T-helper 1 cell treated with Interleukin-12 subunit alpha and Interleukin-12 subunit beta and Interleukin-4 antibody, amounts not matched to agents 30 ng/mL and 1 ng/mL, for 36 hours (primary cell): Measurements from ENCODE around the gene ITSN2. TPM values are rescaled to one million over a fixed set of nuclear protein-coding genes. Genes with fewer than 3 reads are reported as not detected.
"Not testable (repeated sequence)": the region's sequence is repeated elsewhere in the genome, so short reads cannot be mapped to it uniquely, and the experiment has no call there.

ENCODE experiments used
- intact Hi-C: fragments of 100-400 bp; cut with micrococcal nuclease; formaldehyde crosslinking; loops from one replicate; pipeline ENCODE4 v1.15.1; 2024
- total RNA-seq: library from RNA; stranded (reverse); gene quantifications from 2 replicates; pipeline ENCODE4 v1.2.3, GENCODE V29; 2022

The ITSN2 gene
- total RNA-seq, 1 donor from 2014 or later, result 101 TPM

DNA sequence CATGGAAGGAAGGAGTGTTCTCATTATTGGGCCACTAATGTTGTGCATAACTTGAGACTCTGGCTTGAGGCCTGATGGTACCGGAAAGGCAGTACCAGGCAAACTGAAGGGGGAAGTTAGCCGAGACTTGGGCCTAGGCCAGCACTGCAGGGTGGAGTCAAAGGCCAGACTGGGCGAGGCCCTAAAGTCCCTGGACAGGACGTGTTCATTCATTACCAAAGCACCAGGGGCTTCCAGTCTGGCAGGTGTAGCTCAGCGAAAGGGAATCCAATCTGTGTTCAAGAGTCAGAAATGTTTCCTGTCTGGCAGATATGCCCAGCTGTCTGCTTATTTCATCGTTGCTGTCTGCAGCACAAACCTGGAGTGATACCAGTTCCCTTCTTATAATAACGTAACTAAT is 4.7 kb upstream of the ITSN2 start:
- intact Hi-C loops, result no loop called here

GRCh38 chr2:24363301-24363700 is 3.0 kb upstream of the ITSN2 start:
- intact Hi-C loops, result no loop called here

DNA sequence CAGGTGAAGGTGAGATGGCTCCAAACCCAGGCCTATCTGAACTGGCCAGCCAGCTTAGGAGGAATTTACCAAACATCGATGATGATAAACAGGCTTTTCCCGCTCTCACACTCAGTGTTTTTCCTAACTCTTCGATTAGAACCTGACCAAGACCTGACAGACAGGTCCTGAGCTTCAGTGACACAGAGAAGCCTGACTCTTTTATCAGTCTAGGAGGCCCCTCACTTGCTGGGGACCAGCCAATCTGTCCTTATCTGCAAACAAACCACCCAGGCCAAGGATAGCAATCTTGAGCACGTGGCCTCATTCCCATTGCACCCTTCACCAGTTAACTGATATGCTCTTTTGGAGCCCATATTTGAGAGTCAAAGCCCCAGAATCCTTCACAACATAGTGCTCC is 1.9 kb upstream of the ITSN2 start:
- intact Hi-C loops, result no loop called here

- intact Hi-C loops, result loop anchor here (1.0 to 2.0 kb wide), 6 partner anchors 131 to 680 kb away; partner anchors contain the start of genes DNAJC27, SF3B6, TP53I3 and WDCP
Observed at GRCh38 chr2:24360963-24361330, 611 bp upstream of the ITSN2 start.

- intact Hi-C loops, result loop anchor here (1.0 to 5.0 kb wide), 11 partner anchors 23 to 682 kb away; partner anchors contain the start of genes ADCY3, ATAD2B, CENPO and DNAJC27
Observed at GRCh38 chr2:24359129-24360049, 947 bp downstream of the ITSN2 start.

- intact Hi-C loops, result loop anchor here (5.0 kb wide), 2 partner anchors 45 to 565 kb away; partner anchors contain the start of gene ADCY3
Observed at GRCh38 chr2:24357767-24358166, 2.6 kb downstream of the ITSN2 start.

DNA sequence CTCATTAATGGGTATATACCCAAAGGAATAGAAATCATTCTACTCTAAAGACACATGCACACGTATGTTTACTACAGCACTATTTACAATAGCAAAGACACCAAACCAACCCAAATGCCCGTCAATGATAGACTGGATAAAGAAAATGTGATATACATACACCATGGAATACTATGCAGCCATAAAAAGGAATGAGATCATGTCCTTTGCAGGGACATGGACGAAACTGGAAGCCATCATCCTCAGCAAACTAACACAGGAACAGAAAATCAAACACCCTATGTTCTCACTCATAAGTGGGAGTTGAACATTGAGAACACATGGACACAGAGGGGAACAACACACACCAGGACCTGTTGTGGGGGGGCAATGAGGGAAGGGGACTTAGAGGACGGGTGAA is 3.2 kb downstream of the ITSN2 start:
- intact Hi-C loops, result loop anchor here (5.0 kb wide), 2 partner anchors 45 to 565 kb away; partner anchors contain the start of gene ADCY3

- intact Hi-C loops, result loop anchor here (5.0 kb wide), 2 partner anchors 43 to 567 kb away; partner anchors contain the start of gene ADCY3
Observed at GRCh38 chr2:24354957-24355356, 5.4 kb downstream of the ITSN2 start.

DNA sequence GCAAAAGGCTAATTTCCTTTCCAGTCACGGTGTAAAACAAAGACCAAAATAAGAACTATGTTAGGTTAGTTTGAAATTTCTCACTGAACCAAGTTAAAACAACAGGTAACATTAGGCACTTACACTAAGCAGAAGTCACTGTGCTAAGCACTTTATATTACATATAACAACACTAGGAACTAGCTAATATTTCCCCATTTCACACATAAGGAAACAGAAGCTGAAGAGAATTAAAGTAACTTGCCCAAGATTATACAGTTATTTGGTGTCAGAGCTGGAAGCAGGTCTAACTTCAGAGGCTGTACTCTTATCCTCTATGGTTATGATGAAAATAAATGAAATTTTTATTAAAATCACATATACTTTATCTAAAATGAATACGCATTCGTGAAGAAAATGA is 5.9 kb downstream of the ITSN2 start:
- intact Hi-C loops, result no loop called here

GRCh38 chr2:24353973-24354372 is 6.4 kb downstream of the ITSN2 start:
- intact Hi-C loops, result no loop called here

- intact Hi-C loops, result no loop called here
Observed at GRCh38 chr2:24353364-24353763, 7.0 kb downstream of the ITSN2 start.

DNA sequence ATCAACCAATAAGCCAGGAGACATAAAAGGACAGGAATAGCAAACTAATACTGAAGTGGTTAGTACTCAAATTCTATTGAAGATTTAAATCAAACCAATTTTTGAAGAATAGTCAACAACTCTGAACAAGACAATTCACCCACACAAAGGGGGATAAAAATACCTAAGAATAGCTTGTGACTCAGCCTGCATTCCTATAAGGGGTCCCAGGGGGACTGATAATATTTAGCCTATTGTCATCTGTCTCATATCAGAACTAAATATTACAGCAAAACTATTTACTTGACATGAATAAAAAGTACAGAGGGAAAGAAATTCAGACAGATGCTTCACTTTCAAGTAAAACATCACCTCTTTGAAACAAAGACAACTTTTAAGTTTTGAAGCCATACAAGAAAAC is 7.7 kb downstream of the ITSN2 start:
- intact Hi-C loops, result no loop called here

DNA sequence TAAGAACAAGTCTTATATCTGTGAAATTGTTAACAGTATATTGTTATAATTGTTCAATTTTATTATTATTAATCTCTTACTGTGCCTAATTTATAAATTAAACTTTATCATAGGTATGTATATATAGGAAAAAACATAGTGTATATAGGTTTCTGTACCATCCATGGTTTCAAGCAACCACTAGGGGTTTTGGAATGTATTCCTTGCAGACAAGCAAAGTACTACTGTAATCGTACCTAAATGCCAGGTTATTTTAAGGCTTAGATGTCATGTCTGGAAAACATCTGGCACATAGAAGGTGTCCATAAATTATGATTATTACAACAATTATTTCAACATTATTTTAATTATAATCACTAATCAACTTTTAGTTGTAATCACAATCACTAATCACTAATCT is 8.4 kb downstream of the ITSN2 start:
- intact Hi-C loops, result no loop called here

GRCh38 chr2:24351627-24351938 is 8.8 kb downstream of the ITSN2 start:
- intact Hi-C loops, result no loop called here

DNA sequence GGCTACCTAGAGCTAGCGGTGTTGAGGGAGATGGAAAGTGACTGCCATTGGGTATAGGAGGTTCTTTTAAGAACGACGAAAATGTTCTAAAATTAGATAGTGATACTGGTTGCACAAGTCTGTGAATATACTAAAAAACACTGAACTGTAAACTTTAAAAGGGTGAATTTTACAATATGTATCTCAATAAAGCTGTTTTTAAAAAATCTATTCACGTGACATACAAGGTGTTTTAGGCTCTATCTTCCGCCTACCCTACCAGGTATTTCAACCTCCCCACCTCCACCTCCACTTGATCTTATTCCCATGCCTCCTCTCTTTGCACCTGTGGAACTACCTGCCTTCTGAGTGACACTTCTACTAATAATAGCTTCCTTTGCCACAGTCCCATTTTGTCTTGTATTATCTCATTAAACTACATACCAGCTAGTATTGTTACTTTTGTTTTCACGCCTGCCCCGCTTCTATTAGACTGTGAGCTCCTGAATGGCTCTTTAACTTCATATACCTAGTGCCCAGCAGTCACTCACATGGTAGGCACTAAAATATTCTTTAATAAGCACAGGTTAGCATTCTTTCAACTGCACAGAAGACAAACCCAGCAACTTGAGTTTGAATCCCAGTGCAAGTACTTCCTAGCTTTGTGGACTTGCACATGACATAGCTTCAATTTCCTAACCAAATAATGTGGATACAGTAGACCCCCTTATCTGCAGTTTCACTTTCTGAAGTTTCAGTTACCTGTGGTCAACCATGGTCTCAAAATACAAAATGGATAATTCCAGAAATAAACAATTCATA is 9.3 kb downstream of the ITSN2 start:
- intact Hi-C loops, result no loop called here

- intact Hi-C loops, result no loop called here
Observed at GRCh38 chr2:24349097-24349496, 11.2 kb downstream of the ITSN2 start.

- intact Hi-C loops, result no loop called here
Observed at GRCh38 chr2:24345937-24346336, 14.4 kb downstream of the ITSN2 start.

GRCh38 chr2:24343225-24343882 is 17.0 kb downstream of the ITSN2 start:
- intact Hi-C loops, result no loop called here

- intact Hi-C loops, result no loop called here
Observed at GRCh38 chr2:24342110-24342910, 18.0 kb downstream of the ITSN2 start.

- intact Hi-C loops, result no loop called here
Observed at GRCh38 chr2:24339856-24340262, 20.5 kb downstream of the ITSN2 start.

DNA sequence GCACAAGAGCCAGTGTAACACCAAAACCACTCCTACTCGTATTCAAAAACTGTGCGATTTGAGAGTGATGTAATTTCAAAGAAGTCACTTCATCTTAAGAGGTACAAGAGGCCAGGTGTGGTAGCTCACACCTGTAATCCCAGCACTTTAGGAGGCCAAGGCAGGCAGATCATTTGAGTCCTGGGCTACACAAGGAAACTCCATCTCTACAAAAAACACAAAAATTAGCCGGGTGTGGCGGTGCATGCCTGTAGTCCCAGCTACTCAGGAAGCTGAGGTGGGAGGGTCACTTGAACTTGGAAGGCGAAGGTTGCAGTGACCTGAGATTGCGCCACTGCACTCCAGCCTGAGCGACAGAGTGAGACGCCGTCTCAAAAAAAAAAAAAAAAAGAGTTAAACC is 21.2 kb downstream of the ITSN2 start:
- intact Hi-C loops, result not testable (repeated sequence)
